IPS DF 6.9 (cell line): Measurements from ENCODE around the gene MED28.

ENCODE experiments used
- DNase-seq: peaks from one replicate; pipeline ENCODE4 v3.0.0-alpha.2; 2013; ENCODE audit warnings: low read depth, low spot score
- H3K27ac ChIP-seq: one replicate; pipeline ENCODE4 v1.5.1; 2013; ENCODE audit warnings: low read length, control low read depth
- H3K27me3 ChIP-seq: 2 replicates; pipeline ENCODE4 v1.6.1; 2013; ENCODE audit warnings: mild to moderate bottlenecking, low read length; ENCODE audit not compliant: control insufficient read depth, insufficient read depth
- H3K36me3 ChIP-seq: 2 replicates; pipeline ENCODE4 v1.6.1; 2013; ENCODE audit warnings: low read length; ENCODE audit not compliant: control insufficient read depth, insufficient read depth
- H3K4me1 ChIP-seq: 2 replicates; pipeline ENCODE4 v1.6.1; 2013; ENCODE audit warnings: low read length; ENCODE audit not compliant: control insufficient read depth, insufficient read depth
- H3K4me3 ChIP-seq: 2 replicates; pipeline ENCODE4 v1.5.1; 2013; ENCODE audit warnings: mild to moderate bottlenecking, low read length
- H3K9me3 ChIP-seq: 2 replicates; pipeline ENCODE4 v1.6.1; 2013; ENCODE audit warnings: low read length, inconsistent platforms; ENCODE audit not compliant: control insufficient read depth, insufficient read depth
- WGBS: extraction: QIAGEN DNeasy Blood & Tissue Kit; methylation state at CpG from one replicate; pipeline ENCODE4 v1.1.7; 2013; ENCODE audit warnings: mixed read lengths, missing lambda C conversion rate; ENCODE audit not compliant: insufficient read length, insufficient coverage; 5-methylcytosine and 5-hydroxymethylcytosine counted together

MED28 gene

DNA sequence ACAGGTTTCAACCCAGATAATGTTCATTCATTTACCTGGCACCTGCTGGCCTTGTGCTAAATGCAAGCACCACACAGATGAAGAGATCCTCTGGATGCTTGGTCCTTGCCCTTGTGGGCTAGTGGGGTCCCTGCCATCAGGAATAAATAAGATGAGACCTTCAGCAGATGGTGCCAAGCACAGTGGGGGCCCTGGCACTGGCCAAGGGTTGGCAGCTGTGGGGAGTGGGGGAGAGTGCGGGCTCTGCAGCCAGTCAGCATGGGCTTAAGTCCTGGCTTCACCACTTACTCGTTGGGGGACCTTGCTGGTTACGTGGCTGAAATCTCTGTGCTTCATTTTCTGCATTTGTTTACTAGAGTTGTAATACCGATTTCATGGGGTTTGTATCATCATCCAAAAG is 30.5 kb upstream of the MED28 start:
- H3K4me1 ChIP-seq = no peaks in the 10 kb centered on the region
- H3K4me3 ChIP-seq = no peak overlapping the region
- no peaks in the 10 kb centered on the region for H3K9me3 ChIP-seq
- peaks cover 13% of the 10 kb centered on the region for H3K36me3 ChIP-seq
- no CpG with 5 or more reads among the region's 4 CpGs for WGBS
- no peak for DNase-seq
- no peaks in the 10 kb centered on the region for H3K27me3 ChIP-seq
- no peak overlapping the region for H3K27ac ChIP-seq

DNA sequence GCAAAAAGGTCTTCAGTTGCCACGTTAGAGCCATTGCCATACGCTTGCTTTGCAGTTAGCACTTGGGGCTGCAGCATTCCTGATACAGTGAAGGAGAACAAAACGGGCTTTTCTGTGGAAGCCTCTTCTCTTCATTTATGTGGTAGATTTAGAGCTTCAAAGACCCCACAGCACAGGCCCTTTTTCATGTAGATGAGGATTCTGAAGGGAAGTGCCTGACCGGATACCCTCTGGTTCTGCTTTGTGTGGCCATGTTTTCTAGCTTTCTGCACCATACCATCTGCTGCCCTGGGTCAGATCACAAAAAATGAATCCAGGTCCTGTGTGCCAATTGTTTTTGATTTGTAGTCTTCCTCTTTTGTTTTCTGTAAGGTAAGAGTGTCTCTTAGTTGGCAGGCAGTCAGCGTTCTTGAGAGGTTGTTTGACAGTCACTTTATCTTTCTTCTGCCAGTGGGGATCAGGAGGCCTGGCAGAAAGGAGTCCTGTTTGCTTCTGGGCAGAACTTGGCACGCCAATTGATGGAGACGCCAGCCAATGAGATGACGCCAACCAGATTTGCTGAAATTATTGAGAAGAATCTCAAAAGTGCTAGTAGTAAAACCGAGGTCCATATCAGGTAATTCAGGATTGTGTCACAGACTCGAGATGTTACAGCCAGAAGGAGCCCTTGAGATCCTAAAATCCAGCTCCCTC is 29.8 kb upstream of the MED28 start:
- WGBS = no CpG with 5 or more reads among the region's 10 CpGs
- DNase-seq = no peak
- no peak overlapping the region for H3K27ac ChIP-seq
- no peak overlapping the region for H3K4me3 ChIP-seq
- H3K36me3 ChIP-seq = peaks cover 13% of the 10 kb centered on the region
- no peaks in the 10 kb centered on the region for H3K9me3 ChIP-seq
- no peaks in the 10 kb centered on the region for H3K27me3 ChIP-seq
- no peaks in the 10 kb centered on the region for H3K4me1 ChIP-seq

DNA sequence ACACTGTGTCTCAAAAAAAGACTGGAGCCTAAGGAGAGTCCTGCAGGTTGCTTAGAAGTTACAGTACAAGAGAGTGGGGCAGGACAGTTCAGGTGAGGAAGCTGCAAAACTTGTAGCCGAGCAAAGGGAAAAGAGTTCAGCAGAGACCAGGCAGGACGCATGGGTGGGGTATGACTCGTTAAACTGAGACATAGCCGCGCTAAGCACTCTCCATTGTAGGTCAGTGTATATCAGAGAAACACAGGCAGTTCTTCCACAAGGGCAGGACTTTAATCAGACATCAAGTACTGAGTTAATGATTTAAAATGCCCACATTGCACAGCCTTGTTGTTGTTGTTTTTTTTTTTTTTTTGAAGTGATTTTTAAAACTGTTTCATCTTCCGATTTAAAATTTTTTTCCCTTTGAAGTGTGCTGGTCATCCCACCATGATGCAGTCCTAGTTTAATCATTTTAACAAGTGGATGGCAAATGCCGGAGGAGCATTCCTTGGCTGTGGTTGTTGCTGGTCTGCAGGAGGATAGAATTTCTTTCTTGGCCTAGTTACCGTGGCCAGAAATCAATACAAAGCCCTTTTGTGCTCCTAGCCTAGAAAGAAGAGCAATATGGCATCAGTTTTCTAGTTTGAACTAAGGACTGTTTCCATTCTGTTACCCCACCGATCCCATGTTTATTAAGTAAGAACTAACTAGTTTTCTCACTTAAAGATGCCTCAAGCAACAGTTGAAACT is 27.2 kb upstream of the MED28 start:
- no peak for DNase-seq
- Histone ChIP-seq H3K4me1 (no peaks in the 10 kb centered on the region), H3K27me3 (no peaks in the 10 kb centered on the region), H3K27ac (no peak overlapping the region), H3K4me3 (no peak overlapping the region), H3K36me3 (peaks cover 13% of the 10 kb centered on the region), H3K9me3 (no peaks in the 10 kb centered on the region)
- WGBS = no CpG with 5 or more reads among the region's 9 CpGs

DNA sequence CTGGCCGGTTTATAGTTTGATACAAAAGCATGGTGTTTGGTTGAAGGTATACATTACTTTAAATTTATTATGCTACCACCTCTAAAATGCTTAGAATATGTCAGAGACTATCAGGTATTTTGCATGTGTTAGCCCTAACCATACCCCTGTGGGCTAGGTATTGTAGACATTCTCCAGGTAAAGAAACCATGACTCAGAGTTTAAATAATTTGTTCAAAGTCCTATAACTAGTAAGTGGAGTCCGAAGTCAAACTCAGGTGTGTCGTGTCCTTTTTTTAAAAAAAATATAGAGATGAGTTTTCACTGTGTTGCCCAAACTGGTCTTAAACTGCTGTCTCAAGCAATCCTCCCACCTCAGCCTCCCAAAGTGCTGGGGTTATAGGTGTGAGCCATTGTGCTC is 25.1 kb upstream of the MED28 start:
- no CpG with 5 or more reads among the region's 3 CpGs for WGBS
- Histone ChIP-seq H3K27ac (no peak overlapping the region), H3K36me3 (peaks cover 5% of the 10 kb centered on the region; the same call in 1 of the 2 replicates), H3K4me1 (no peaks in the 10 kb centered on the region), H3K4me3 (no peak overlapping the region), H3K27me3 (no peaks in the 10 kb centered on the region), H3K9me3 (no peaks in the 10 kb centered on the region)
- DNase-seq = no peak

DNA sequence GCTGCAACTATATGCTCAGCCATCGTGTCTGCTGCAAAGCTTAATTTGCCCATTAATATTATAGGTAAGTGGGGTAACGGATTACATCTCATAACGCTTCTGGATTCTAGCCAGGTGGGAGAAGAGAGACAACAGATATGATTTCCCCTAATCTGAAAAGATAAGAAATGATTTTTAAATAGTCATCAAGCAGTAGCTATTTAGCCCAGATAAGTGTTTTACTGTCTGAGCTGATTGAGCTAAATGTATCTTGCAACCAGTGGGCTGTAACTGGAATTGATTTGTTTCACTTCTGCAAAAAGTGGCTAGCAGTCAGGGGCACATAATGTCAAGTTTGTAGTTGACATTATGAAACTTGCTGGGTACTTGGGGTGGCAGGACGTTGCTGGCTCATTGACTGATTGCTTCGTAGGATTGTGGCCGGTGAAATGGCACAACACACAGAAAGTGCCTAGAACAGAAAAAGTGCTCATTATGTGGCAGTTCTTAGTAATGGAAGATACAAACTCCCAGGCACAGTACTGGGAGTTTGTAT is 18.9 kb upstream of the MED28 start:
- no CpG with 5 or more reads among the region's 6 CpGs for WGBS
- H3K27ac ChIP-seq = no peak overlapping the region
- H3K27me3 ChIP-seq = no peaks in the 10 kb centered on the region
- H3K36me3 ChIP-seq = peaks cover 6% of the 10 kb centered on the region; the same call in 1 of the 2 replicates
- H3K4me3 ChIP-seq = no peak overlapping the region
- no peaks in the 10 kb centered on the region for H3K9me3 ChIP-seq
- H3K4me1 ChIP-seq = no peaks in the 10 kb centered on the region
- DNase-seq = no peak

DNA sequence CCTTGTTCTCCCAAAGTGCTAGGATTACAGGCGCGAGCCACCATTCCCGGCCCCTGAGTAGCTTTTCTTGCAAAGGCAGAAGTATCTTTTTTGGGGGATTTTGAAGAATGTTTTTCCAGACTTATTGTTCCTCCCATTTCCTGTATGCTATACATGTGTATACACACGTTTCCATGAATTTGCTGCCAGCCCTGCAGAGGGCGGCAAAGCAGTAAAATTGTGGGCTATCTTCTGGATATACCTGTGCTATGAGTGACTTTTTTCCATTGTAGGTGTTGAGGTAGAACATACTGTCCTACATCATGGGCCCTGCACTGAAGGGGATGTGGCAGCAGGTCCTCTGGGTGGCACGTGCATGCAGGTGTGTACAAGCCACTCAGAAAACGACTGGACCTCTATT is 16.9 kb upstream of the MED28 start:
- Histone ChIP-seq H3K27me3 (no peaks in the 10 kb centered on the region), H3K4me1 (no peaks in the 10 kb centered on the region), H3K27ac (no peak overlapping the region), H3K4me3 (no peak overlapping the region), H3K9me3 (no peaks in the 10 kb centered on the region), H3K36me3 (peaks cover 6% of the 10 kb centered on the region; the same call in 1 of the 2 replicates)
- WGBS = no CpG with 5 or more reads among the region's 7 CpGs
- no peak for DNase-seq

DNA sequence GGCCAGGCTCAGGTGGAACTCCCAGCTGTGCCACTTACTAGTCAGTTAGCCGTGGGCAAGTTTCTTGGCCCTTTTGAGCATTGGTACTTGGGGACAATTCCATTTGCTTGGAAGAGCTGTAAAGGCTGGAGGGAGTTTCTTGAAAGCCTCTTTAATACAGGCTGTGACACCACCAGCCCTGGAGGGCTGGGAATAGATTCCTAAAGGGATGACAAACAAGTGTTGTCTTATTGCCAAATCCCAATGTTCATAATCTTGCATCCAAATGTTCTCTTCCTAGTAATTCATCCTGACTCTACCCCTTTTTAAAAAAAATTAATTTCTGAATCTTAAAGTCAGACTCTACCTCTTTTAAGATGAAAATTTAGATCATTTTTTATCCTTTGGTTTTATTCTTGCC is 14.6 kb upstream of the MED28 start:
- H3K4me3 ChIP-seq = no peak overlapping the region
- WGBS = no CpG with 5 or more reads among the region's 1 CpG
- no peak overlapping the region for H3K27ac ChIP-seq
- H3K9me3 ChIP-seq = no peaks in the 10 kb centered on the region
- H3K36me3 ChIP-seq = peaks cover 6% of the 10 kb centered on the region; the same call in 1 of the 2 replicates
- H3K4me1 ChIP-seq = no peaks in the 10 kb centered on the region
- H3K27me3 ChIP-seq = no peaks in the 10 kb centered on the region
- no peak for DNase-seq

DNA sequence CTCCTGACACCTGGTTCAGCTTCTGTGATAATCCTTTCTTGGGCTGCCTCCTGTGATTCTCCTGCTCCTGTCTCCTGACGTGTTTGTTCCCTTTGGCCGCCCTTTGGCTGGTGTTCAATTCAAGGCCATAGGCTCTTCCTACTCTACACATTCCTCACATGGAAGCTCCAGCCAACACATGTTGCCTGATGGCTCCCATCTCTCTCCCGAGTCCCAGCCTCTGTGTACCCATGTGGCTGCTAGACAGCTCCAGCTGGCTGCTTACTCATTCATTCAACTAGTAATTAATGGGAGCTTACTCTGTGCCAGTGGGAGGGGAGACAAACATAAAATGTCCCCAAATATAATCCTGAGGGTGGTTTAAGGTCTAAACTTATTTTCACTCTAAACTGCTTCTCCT is 9.2 kb upstream of the MED28 start:
- Histone ChIP-seq H3K27ac (no peak overlapping the region), H3K4me3 (no peak overlapping the region), H3K4me1 (no peaks in the 10 kb centered on the region), H3K36me3 (peaks cover 12% of the 10 kb centered on the region), H3K9me3 (no peaks in the 10 kb centered on the region), H3K27me3 (no peaks in the 10 kb centered on the region)
- DNase-seq = no peak
- WGBS = no CpG with 5 or more reads among the region's 3 CpGs

DNA sequence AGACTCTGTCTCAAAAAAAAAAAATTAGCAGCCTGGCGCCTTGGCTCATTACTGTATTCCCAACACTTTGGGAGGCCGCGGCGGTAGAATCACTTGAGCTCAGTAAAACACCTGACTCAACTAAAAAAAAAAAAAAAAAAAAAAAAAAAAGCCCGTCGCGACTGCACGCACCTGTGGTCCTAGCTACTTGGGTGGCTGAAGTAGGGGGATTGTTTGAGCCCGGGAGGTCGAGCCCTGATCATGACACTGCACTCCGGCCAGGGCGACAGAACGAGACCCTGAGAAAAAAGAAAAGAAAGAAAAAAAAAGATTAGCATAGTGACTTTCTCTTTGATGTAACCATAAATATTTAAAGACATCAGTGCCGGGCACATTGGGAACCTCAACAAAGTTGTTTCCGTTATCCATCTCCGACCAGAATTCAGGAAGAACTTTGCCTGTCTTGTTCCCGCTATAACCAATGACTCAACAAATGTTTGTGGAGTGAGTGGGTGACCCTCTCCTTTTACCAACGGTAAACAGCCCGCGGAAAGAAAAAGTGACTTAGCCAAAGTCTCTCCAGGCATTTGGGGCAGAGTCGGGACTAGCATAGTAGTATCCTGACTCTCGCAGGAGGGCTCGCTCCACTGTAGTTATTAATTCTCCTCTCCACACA is 553 bp upstream of the MED28 start:
- H3K27me3 ChIP-seq = no peaks in the 10 kb centered on the region
- DNase-seq = no peak
- H3K27ac ChIP-seq = no peak overlapping the region
- no peaks in the 10 kb centered on the region for H3K4me1 ChIP-seq
- H3K9me3 ChIP-seq = no peaks in the 10 kb centered on the region
- H3K36me3 ChIP-seq = no peaks in the 10 kb centered on the region
- H3K4me3 ChIP-seq = peak overlapping the region; percentile 84; the same call in 1 of the 2 replicates
- no CpG with 5 or more reads among the region's 23 CpGs for WGBS

DNA sequence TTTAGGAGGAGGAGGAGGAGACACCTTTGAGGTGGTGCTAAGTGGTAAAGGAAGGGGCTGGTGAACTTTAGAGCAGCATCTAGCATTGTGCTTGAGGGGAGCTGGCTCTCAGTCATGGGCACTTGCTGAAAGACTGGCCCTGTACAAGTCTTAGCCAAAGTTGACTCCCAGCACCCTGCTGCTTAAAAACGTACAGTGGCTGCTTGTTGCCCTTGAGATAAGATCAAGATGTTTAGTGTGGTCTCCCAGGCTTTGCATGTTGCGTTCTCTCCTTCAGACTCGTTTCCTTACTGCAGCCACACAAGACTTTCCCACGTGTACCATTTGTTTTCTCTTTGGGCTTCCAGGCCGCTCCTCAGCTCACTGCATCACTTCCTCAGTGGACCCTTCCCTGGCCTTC is 1.8 kb downstream of the MED28 start:
- DNase-seq = no peak
- Histone ChIP-seq H3K9me3 (no peaks in the 10 kb centered on the region), H3K27me3 (no peaks in the 10 kb centered on the region), H3K27ac (no peak overlapping the region), H3K4me1 (no peaks in the 10 kb centered on the region), H3K36me3 (no peaks in the 10 kb centered on the region), H3K4me3 (no peak overlapping the region)
- no CpG with 5 or more reads among the region's 5 CpGs for WGBS
